SK-N-SH (cell line): ENCODE measurements around the gene ZBTB38. TPM values are rescaled to one million over a fixed set of nuclear protein-coding genes. Genes with fewer than 3 reads are reported as not detected.
A peak's percentile ranks its signal among the peaks of the same experiment; 100 is the strongest.

Source experiments
- CTCF ChIA-PET: fragments of 300-600, 350-600 bp; formaldehyde crosslinking; extraction: SDS; loops from one replicate; lab custom pipeline; 2021; lab: Yijun Ruan, JAX
- POLR2A ChIA-PET: fragments of 350-600 bp; sonication (Branson Sonifier 250); formaldehyde crosslinking; extraction: SDS; loops from one replicate; lab custom pipeline; 2020; ENCODE audit warnings: antibody characterized with exemption, inconsistent platforms; lab: Yijun Ruan, JAX
- DNase-seq: peaks from one replicate; pipeline ENCODE4 v3.0.0; 2012
- H2AFZ ChIP-seq: fragments of 200-600 bp; sonication (generic); 2 replicates; pipeline ENCODE4 v1.8.1; 2016; ENCODE audit warnings: antibody characterized with exemption, mild to moderate bottlenecking, low read depth
- H3F3A ChIP-seq: fragments of 200-600 bp; sonication (generic); replicated peaks from 2 replicates; pipeline ENCODE3; 2016; ENCODE audit warnings: antibody characterized with exemption, mild to moderate bottlenecking; ENCODE audit not compliant: insufficient read depth
- H3K27ac ChIP-seq, 2 experiments: fragments of 200-500 bp in 1 of 2; fragments of 200-600 bp in 1 of 2; sonication (Bioruptor generic) in 1 of 2; sonication (generic), shearing (Covaris generic) in 1 of 2; 2 replicates each; pipeline versions ENCODE4 v1.5.1 to v1.6.1; 2014 to 2016; ENCODE audit warnings: low read depth in 2 of 2, inconsistent platforms in 1 of 2, low read length in 1 of 2, mild to moderate bottlenecking in 1 of 2, mixed read lengths in 1 of 2
- H3K27me3 ChIP-seq: fragments of 200-600 bp; sonication (generic), shearing (Covaris generic); 2 replicates; pipeline ENCODE4 v1.6.1; 2016; ENCODE audit warnings: mixed run types; ENCODE audit not compliant: insufficient read depth
- H3K36me3 ChIP-seq, 2 experiments: fragments of 200-500 bp in 1 of 2; fragments of 200-600 bp in 1 of 2; sonication (Bioruptor generic) in 1 of 2; sonication (generic) in 1 of 2; replicated peaks in 1 of 2; 2 replicates each; pipeline versions ENCODE3 to v1.5.1; 2014 to 2016; ENCODE audit warnings: low read length in 1 of 2, mild to moderate bottlenecking in 1 of 2; ENCODE audit not compliant: insufficient read depth in 2 of 2, control insufficient read depth in 1 of 2
- H3K4me1 ChIP-seq, 2 experiments: fragments of 200-500 bp in 1 of 2; fragments of 200-600 bp in 1 of 2; sonication (Bioruptor generic) in 1 of 2; sonication (generic), shearing (Covaris generic) in 1 of 2; 2 replicates each; pipeline versions ENCODE4 v1.5.1 to v1.6.1; 2014 to 2016; ENCODE audit warnings: low read depth in 1 of 2, low read length in 1 of 2, mixed run types in 1 of 2; ENCODE audit not compliant: insufficient read depth in 2 of 2, control insufficient read depth in 1 of 2
- H3K4me2 ChIP-seq: fragments of 200-600 bp; sonication (generic), shearing (Covaris generic); 2 replicates; pipeline ENCODE4 v1.6.1; 2017; ENCODE audit warnings: mixed run types
- H3K4me3 ChIP-seq, 2 experiments: fragments of 200-500 bp in 1 of 2; fragments of 200-600 bp in 1 of 2; sonication (Bioruptor generic) in 1 of 2; sonication (generic), shearing (Covaris generic) in 1 of 2; 2 replicates each; pipeline versions ENCODE4 v1.5.1 to v1.8.1; 2014 to 2016; ENCODE audit warnings: low read depth in 2 of 2, inconsistent platforms in 1 of 2, low read length in 1 of 2, mild to moderate bottlenecking in 1 of 2, mixed read lengths in 1 of 2, moderate library complexity in 1 of 2
- H3K79me2 ChIP-seq: fragments of 200-600 bp; sonication (generic); 2 replicates; pipeline ENCODE4 v1.8.1; 2017; ENCODE audit warnings: mild to moderate bottlenecking; ENCODE audit not compliant: insufficient read depth
- H3K9ac ChIP-seq: fragments of 200-600 bp; sonication (generic); 2 replicates; pipeline ENCODE4 v1.6.1; 2017; ENCODE audit warnings: mixed run types
- H3K9me2 ChIP-seq: fragments of 200-600 bp; sonication (generic); 2 replicates; pipeline ENCODE4 v1.6.1; 2017; ENCODE audit warnings: mixed run types
- H3K9me3 ChIP-seq: fragments of 200-600 bp; sonication (generic); 2 replicates; pipeline ENCODE4 v1.6.1; 2017; ENCODE audit warnings: mixed run types, mild to moderate bottlenecking, moderate library complexity
- H4K20me1 ChIP-seq: fragments of 200-600 bp; sonication (generic); 2 replicates; pipeline ENCODE4 v1.6.1; 2017; ENCODE audit warnings: mild to moderate bottlenecking, mixed run types; ENCODE audit not compliant: insufficient read depth
- CTCF ChIP-seq: fragments of 200-600 bp; sonication (generic); IDR thresholded peaks from 2 replicates; pipeline ENCODE4 v1.6.1; 2017; ENCODE audit warnings: antibody characterized with exemption, mild to moderate bottlenecking, moderate library complexity
- EP300 ChIP-seq, 2 experiments: IDR thresholded peaks; 2 replicates each; pipeline versions ENCODE4 v1.4.0 to v1.6.1; 2012; ENCODE audit warnings: borderline replicate concordance in 1 of 2, low read depth in 1 of 2, low read length in 1 of 2
- EZH2phosphoT487 ChIP-seq: fragments of 200-600 bp; sonication (generic); IDR thresholded peaks from 2 replicates; pipeline ENCODE4 v1.6.1; 2017; ENCODE audit warnings: low read depth, mixed run types, mild to moderate bottlenecking, antibody characterized with exemption, moderate library complexity, borderline replicate concordance
- FOSL2 ChIP-seq: IDR thresholded peaks from 2 replicates; pipeline ENCODE4 v1.4.0; 2012; ENCODE audit warnings: low read depth, mild to moderate bottlenecking, moderate library complexity, borderline replicate concordance
- FOXM1 ChIP-seq: IDR thresholded peaks from 2 replicates; pipeline ENCODE4 v1.4.0; 2012; ENCODE audit warnings: low read depth, mild to moderate bottlenecking
- GABPA ChIP-seq: IDR thresholded peaks from 2 replicates; pipeline ENCODE4 v1.4.0; 2012; ENCODE audit warnings: low read depth, mild to moderate bottlenecking
- GATA2 ChIP-seq: sonication (generic); formaldehyde crosslinking; IDR thresholded peaks from 2 replicates; pipeline ENCODE4 v1.5.0; 2020; ENCODE audit warnings: mild to moderate bottlenecking, missing genetic modification reagents
- JUND ChIP-seq: IDR thresholded peaks from 2 replicates; pipeline ENCODE4 v1.4.0; 2012
- MAX ChIP-seq: IDR thresholded peaks from 2 replicates; pipeline ENCODE4 v1.4.0; 2012; ENCODE audit warnings: low read depth
- NFIC ChIP-seq: IDR thresholded peaks from 2 replicates; pipeline ENCODE4 v1.4.0; 2012; ENCODE audit warnings: borderline replicate concordance
- NRF1 ChIP-seq: IDR thresholded peaks from 2 replicates; pipeline ENCODE4 v1.6.1; 2012; ENCODE audit warnings: low read depth, mild to moderate bottlenecking, low read length
- POLR2AphosphoS5 ChIP-seq: IDR thresholded peaks from 2 replicates; pipeline ENCODE4 v1.6.1; 2012; ENCODE audit warnings: low read depth, low read length
- RAD21 ChIP-seq: IDR thresholded peaks from 2 replicates; pipeline ENCODE4 v1.6.1; 2012; ENCODE audit warnings: mild to moderate bottlenecking, low read length
- RXRA ChIP-seq: IDR thresholded peaks from 2 replicates; pipeline ENCODE4 v1.4.0; 2012; ENCODE audit warnings: low read depth, mild to moderate bottlenecking, borderline replicate concordance
- SIN3A ChIP-seq: IDR thresholded peaks from 2 replicates; pipeline ENCODE4 v1.6.1; 2012; ENCODE audit warnings: low read depth, mild to moderate bottlenecking, low read length, moderate library complexity, borderline replicate concordance
- SMC3 ChIP-seq: IDR thresholded peaks from 2 replicates; pipeline ENCODE4 v1.6.1; 2012; ENCODE audit warnings: low read depth, low read length, improper control_type of control experiment
- TAF1 ChIP-seq: IDR thresholded peaks from 2 replicates; pipeline ENCODE4 v1.6.1; 2012; ENCODE audit warnings: low read depth, mild to moderate bottlenecking, low read length, moderate library complexity, borderline replicate concordance
- TEAD4 ChIP-seq: IDR thresholded peaks from 2 replicates; pipeline ENCODE4 v1.4.0; 2012; ENCODE audit warnings: mild to moderate bottlenecking, borderline replicate concordance; ENCODE audit not compliant: insufficient read depth
- YY1 ChIP-seq: IDR thresholded peaks from 2 replicates; pipeline ENCODE4 v1.4.0; 2012; ENCODE audit warnings: low read depth, mild to moderate bottlenecking
- ZBTB33 ChIP-seq: IDR thresholded peaks from 2 replicates; pipeline ENCODE4 v1.4.0; 2012; ENCODE audit warnings: low read depth, borderline replicate concordance
- WGBS: methylation state at CpG from one replicate; pipeline ENCODE4 v1.1.6; 2017; ENCODE audit warnings: low lambda C conversion rate; 5-methylcytosine and 5-hydroxymethylcytosine counted together
- polyA plus RNA-seq, 3 experiments: library from polyadenylated mRNA; depleted of rRNA; stranded (reverse); fragments of >200 nt; gene quantifications; 2 replicates each; pipeline ENCODE4 v1.2.3, GENCODE V29; 2012
- TF ChIP-seq, protein P1 (sequence below): fragments of 150-350 bp; IDR thresholded peaks from 2 replicates; pipeline ENCODE4 v1.6.1; 2016; ENCODE audit warnings: mild to moderate bottlenecking, low read depth, low read length
- TF ChIP-seq, protein P2 (sequence below): fragments of 150-350 bp; IDR thresholded peaks from 2 replicates; pipeline ENCODE4 v1.6.1; 2017; ENCODE audit warnings: antibody characterized with exemption, low read length, low read depth, borderline replicate concordance
- TF ChIP-seq, protein P3 (sequence below): IDR thresholded peaks from 2 replicates; pipeline ENCODE4; 2012

The ZBTB38 gene
- polyA plus RNA-seq (2012; rRNA removed) = 10.1 and 11.3 TPM in 2 replicates
- 11.6 and 11.7 TPM in 2 replicates for polyA plus RNA-seq (2012; cell fraction: cytosol; rRNA removed)
- 20.0 and 21.9 TPM in 2 replicates for polyA plus RNA-seq (2012; cell fraction: nucleus; rRNA removed)

GRCh38 chr3:141368062-141368924 lies at the start of gene ZBTB38:
Gene ZBTB38, plus strand, starts transcription at chr3:141368504. Its CDS starts 73,885 bp downstream, at chr3:141442389.
- H3K4me3 ChIP-seq = peak within 1 kb of the TSS; percentile 12 to 30; a peak in 3 of 4 replicates
- H3K4me2 ChIP-seq = peak within 1 kb of the TSS; percentile 63
- H3K79me2 ChIP-seq = peaks cover 19% of the 10 kb centered on the region; the same call in 1 of the 2 replicates
- H3K9ac ChIP-seq = peak within 1 kb of the TSS; percentile 86
- ChIA-PET POLR2A (no interaction called here), CTCF (interaction anchor here (1.0 to 5.6 kb wide), 4 partner anchors 7 to 96 kb away, joined by 3 to 34 read pairs (median 6); no protein-coding TSS in a partner anchor)
- no peaks in the 10 kb centered on the region for H3K9me2 ChIP-seq
- no peaks in the 10 kb centered on the region for H3K27me3 ChIP-seq
- H3F3A ChIP-seq = peaks cover 53% of the 10 kb centered on the region
- peaks cover 9 to 33% of the 10 kb centered on the region in 2 experiments for H3K4me1 ChIP-seq
- peak; percentile 16 for DNase-seq
- 50% methylated on average over 15 of the region's 26 CpGs for WGBS
- H4K20me1 ChIP-seq = no peaks in the 10 kb centered on the region
- H3K27ac ChIP-seq = peak within 1 kb of the TSS; percentile 88 to 99
- H2AFZ ChIP-seq = peak within 1 kb of the TSS; percentile 69
- no peaks in the 10 kb centered on the region; the same call in 1 of the 2 replicates for H3K9me3 ChIP-seq
- H3K36me3 ChIP-seq = no peaks in the 10 kb centered on the region
- TF ChIP-seq SMC3 (no peak), YY1 (peak; percentile 71), FOXM1 (no peak), JUND (peak; percentile 49), TAF1 (peak; percentile 39; the same call in 1 of the 2 replicates), TEAD4 (peak; percentile 76; the same call in 1 of the 2 replicates), GABPA (peak; percentile 45), SIN3A (peak; percentile 46; the same call in 1 of the 2 replicates), RXRA (peak; percentile 32; the same call in 1 of the 2 replicates), NRF1 (no peak), ZBTB33 (no peak), EP300 (IDR thresholded peaks at IDR 0.05; ENCODE audit: borderline replicate concordance in 1 of 2, low read depth in 1 of 2, low read length in 1 of 2) (peak in 1 of 2 experiments; percentile 81; a peak in 2 of 4 replicates), EZH2phosphoT487 (no peak), RAD21 (no peak), CTCF (no peak), POLR2AphosphoS5 (peak; percentile 59; the same call in 1 of the 2 replicates), MAX (peak; percentile 78), GATA2 (CRISPR knock-in tag) (no peak), FOSL2 (peak; percentile 76), NFIC (peak; percentile 60; the same call in 1 of the 2 replicates)
- TF ChIP-seq, protein P1, sequence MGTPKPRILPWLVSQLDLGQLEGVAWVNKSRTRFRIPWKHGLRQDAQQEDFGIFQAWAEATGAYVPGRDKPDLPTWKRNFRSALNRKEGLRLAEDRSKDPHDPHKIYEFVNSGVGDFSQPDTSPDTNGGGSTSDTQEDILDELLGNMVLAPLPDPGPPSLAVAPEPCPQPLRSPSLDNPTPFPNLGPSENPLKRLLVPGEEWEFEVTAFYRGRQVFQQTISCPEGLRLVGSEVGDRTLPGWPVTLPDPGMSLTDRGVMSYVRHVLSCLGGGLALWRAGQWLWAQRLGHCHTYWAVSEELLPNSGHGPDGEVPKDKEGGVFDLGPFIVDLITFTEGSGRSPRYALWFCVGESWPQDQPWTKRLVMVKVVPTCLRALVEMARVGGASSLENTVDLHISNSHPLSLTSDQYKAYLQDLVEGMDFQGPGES = no peak
- TF ChIP-seq, protein P2, sequence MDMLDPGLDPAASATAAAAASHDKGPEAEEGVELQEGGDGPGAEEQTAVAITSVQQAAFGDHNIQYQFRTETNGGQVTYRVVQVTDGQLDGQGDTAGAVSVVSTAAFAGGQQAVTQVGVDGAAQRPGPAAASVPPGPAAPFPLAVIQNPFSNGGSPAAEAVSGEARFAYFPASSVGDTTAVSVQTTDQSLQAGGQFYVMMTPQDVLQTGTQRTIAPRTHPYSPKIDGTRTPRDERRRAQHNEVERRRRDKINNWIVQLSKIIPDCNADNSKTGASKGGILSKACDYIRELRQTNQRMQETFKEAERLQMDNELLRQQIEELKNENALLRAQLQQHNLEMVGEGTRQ = no peak
- TF ChIP-seq, protein P3, sequence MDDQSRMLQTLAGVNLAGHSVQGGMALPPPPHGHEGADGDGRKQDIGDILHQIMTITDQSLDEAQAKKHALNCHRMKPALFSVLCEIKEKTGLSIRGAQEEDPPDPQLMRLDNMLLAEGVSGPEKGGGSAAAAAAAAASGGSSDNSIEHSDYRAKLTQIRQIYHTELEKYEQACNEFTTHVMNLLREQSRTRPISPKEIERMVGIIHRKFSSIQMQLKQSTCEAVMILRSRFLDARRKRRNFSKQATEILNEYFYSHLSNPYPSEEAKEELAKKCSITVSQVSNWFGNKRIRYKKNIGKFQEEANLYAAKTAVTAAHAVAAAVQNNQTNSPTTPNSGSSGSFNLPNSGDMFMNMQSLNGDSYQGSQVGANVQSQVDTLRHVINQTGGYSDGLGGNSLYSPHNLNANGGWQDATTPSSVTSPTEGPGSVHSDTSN = peak; percentile 34
